Lower lobe of right lung (tissue), 2 donors: Measurements from ENCODE around the gene SORBS2. TPM values are rescaled to one million over a fixed set of nuclear protein-coding genes. Genes with fewer than 3 reads are reported as not detected.

ENCODE experiments used
- ATAC-seq, 2 donors: fragments of 200-7000 bp; cut with Tn5 transposase; one replicate each; pipeline ENCODE4 v1.9.1; 2020 to 2022; ENCODE audit warnings: mild to moderate bottlenecking in 2 of 2, moderate library complexity in 2 of 2
- DNase-seq: peaks from one replicate; pipeline ENCODE4 v3.0.0-alpha.2; 2020
- H3K27ac ChIP-seq: fragments of 200-600 bp; one replicate; pipeline ENCODE4 v1.8.0; 2022
- H3K27me3 ChIP-seq: fragments of 200-600 bp; one replicate; pipeline ENCODE4 v1.8.0; 2022; ENCODE audit warnings: low read depth
- H3K36me3 ChIP-seq: fragments of 200-600 bp; one replicate; pipeline ENCODE4 v1.8.0; 2022; ENCODE audit warnings: mild to moderate bottlenecking
- H3K4me1 ChIP-seq: fragments of 200-600 bp; one replicate; pipeline ENCODE4 v1.8.0; 2022
- H3K4me3 ChIP-seq: fragments of 200-600 bp; one replicate; pipeline ENCODE4 v1.8.0; 2022; ENCODE audit warnings: mild to moderate bottlenecking
- H3K9me3 ChIP-seq: fragments of 200-600 bp; one replicate; pipeline ENCODE4 v1.8.0; 2022
- intact Hi-C: fragments of 100-400 bp; cut with DNase I; formaldehyde crosslinking; loops from one replicate; pipeline ENCODE4 v1.11.0; 2022
- total RNA-seq: library from RNA; stranded (reverse); fragmentation: NEBNext Ultra II Directional; extraction: Animal tissue kit (Norgen Biotek cat#: 25700); gene quantifications from one replicate; pipeline ENCODE4 v1.2.1, GENCODE V29; 2021
- TF ChIP-seq, protein P1 (sequence below): fragments of 200-600 bp; IDR thresholded peaks from one replicate; pipeline ENCODE4 v1.8.0; 2022; ENCODE audit warnings: antibody characterized with exemption, mild to moderate bottlenecking
- donor health status: DM: no; HTN: yes; CAD: no; lungs with severe emphysema.

The SORBS2 gene
- total RNA-seq, 1 donor from 2014 or later: 49.3 TPM

DNA sequence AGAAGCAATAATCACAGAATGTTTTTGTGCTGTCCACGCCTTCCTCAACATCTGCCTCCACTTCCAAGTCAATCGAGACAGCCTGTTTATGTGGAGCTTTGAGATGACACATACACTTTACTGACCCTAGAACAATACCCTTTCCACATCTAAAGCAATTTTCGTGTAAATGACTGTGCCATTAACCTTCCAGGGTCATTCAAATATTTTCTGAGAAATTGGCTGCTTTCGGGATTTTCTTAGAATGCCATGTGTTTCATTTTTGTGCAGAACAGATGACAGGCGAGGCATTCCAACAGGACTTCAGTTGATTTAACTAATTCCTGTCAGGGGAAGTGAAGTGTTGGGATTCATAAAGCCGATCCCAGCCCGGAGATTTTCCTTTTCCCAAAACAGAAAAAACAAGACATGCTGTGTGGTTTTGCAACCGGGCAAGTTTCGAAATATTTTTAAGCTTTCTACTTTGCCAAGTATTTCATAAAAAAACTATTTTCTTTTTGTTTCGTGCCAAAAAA is 73.9 kb downstream of the SORBS2 start:
- Histone ChIP-seq H3K4me3 (no peak overlapping the region), H3K27me3 (no peaks in the 10 kb centered on the region), H3K36me3 (no peaks in the 10 kb centered on the region), H3K27ac (peak overlapping the region; percentile 61), H3K9me3 (no peaks in the 10 kb centered on the region), H3K4me1 (peaks cover 22% of the 10 kb centered on the region)
- ATAC-seq (peak; percentile 54 to 60), DNase-seq (no peak)
- intact Hi-C loops: no loop called here
- TF ChIP-seq, protein P1, sequence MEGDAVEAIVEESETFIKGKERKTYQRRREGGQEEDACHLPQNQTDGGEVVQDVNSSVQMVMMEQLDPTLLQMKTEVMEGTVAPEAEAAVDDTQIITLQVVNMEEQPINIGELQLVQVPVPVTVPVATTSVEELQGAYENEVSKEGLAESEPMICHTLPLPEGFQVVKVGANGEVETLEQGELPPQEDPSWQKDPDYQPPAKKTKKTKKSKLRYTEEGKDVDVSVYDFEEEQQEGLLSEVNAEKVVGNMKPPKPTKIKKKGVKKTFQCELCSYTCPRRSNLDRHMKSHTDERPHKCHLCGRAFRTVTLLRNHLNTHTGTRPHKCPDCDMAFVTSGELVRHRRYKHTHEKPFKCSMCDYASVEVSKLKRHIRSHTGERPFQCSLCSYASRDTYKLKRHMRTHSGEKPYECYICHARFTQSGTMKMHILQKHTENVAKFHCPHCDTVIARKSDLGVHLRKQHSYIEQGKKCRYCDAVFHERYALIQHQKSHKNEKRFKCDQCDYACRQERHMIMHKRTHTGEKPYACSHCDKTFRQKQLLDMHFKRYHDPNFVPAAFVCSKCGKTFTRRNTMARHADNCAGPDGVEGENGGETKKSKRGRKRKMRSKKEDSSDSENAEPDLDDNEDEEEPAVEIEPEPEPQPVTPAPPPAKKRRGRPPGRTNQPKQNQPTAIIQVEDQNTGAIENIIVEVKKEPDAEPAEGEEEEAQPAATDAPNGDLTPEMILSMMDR: no peak

DNA sequence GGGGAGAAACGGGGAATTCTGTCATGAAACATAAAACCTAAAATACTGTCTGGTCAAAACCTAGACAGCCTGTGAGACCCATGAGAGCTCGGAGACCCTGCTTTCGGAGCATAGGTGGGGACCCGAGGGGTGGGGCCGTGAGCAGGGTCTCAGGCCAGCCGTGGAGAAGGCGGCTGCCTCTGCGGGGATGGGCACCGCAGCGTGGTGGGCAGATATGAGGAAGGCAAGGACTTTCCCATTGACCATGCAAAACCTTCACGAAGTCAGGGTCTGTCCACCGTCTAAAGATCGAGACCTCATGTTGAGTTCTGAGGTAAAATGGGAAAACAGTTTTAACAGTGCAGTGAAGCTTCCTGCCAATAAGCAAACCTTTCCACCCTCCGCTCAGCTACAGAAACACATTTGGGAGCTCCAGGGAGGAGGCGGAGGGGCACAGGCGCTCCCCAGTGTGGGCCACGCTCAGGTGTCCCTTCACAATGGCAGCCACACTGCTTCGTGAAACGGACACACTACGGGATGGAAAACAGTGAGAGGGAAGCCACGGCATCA is 74.4 kb downstream of the SORBS2 start:
- H3K4me1 ChIP-seq: peaks cover 22% of the 10 kb centered on the region
- no peak overlapping the region for H3K4me3 ChIP-seq
- DNase-seq (no peak), ATAC-seq (no peak)
- H3K27ac ChIP-seq: peak overlapping the region; percentile 61
- H3K9me3 ChIP-seq: no peaks in the 10 kb centered on the region
- intact Hi-C loops: no loop called here
- no peaks in the 10 kb centered on the region for H3K36me3 ChIP-seq
- H3K27me3 ChIP-seq: no peaks in the 10 kb centered on the region
- TF ChIP-seq, protein P1: no peak

DNA sequence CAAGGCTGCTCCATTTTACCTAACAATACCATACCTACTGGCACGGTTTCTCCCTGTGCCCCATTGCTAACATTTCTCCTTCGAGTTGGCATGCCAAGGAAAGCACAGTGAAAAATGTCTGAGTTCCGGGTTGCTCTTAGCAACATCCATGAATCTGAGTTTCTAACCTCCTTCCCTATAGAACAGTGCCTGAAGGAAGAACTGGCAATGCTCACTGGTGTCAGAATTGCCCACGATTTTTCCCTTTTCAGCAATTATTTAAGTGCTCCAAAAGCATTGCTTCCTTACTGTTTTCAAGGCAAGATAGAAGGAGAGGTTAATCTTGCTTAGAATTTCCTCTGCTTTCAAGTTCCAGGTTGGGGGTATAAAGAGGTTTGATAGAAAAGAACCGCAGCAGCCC is 75.1 kb downstream of the SORBS2 start:
- H3K27ac ChIP-seq: no peak overlapping the region

DNA sequence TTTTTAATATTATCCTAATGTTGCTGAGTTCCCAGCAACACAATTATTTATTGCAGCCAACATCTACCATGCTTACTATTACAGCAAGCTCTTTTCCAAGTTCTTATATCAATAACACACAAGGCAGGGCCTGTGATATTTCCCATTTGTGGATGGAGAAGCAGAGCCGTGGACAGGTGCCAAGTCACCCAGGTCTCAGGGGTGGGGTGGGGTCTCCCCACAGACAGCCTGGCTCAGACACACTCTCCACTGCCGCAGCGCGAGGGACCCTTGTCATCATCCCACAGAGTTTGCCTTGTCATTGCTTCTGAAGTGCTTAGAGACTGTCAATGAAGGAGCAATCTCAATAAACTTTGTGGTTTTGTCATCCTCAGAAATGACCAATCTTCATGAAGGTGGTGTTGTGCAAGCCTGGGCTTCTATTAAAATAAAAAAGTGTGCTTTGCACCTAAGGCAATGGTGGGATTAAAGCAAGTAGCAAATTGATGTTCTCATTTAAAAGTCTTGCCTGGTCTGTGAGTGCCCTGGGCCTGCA is 76.1 kb downstream of the SORBS2 start:
- Histone ChIP-seq H3K4me1 (peaks cover 22% of the 10 kb centered on the region), H3K36me3 (no peaks in the 10 kb centered on the region), H3K4me3 (no peak overlapping the region), H3K9me3 (no peaks in the 10 kb centered on the region), H3K27me3 (no peaks in the 10 kb centered on the region), H3K27ac (no peak overlapping the region)
- DNase-seq (no peak), ATAC-seq (no peak)
- intact Hi-C loops: no loop called here
- TF ChIP-seq, protein P1: no peak

More for the DNA sequence above, 75.1 kb downstream of the SORBS2 start:
- Histone ChIP-seq H3K4me3 (no peak overlapping the region), H3K4me1 (peaks cover 22% of the 10 kb centered on the region), H3K9me3 (no peaks in the 10 kb centered on the region), H3K36me3 (no peaks in the 10 kb centered on the region), H3K27me3 (no peaks in the 10 kb centered on the region)
- TF ChIP-seq, protein P1: no peak
- DNase-seq: no peak
- intact Hi-C loops: no loop called here
- no peak for ATAC-seq

DNA sequence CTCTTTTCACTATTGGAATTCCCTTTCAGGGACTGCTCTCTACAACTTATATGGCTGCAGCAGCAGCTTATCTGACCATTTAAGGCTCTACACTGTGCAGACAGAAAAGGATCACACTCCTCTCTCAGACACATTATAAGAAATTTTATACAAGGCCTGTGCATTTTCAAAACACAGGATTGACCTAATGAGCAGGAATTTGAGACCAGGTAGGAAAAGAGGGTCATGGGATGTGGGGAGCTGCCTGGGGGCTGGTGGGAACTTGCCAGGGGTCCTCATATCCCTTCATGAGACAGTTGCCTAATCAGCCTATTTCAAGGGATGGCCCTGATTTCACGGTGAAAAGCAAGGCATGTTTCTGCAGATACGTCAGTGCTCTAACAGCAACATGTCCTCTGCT is 77.1 kb downstream of the SORBS2 start:
- Histone ChIP-seq H3K27ac (peak overlapping the region; percentile 11), H3K9me3 (no peaks in the 10 kb centered on the region), H3K4me1 (peaks cover 27% of the 10 kb centered on the region), H3K36me3 (no peaks in the 10 kb centered on the region), H3K4me3 (no peak overlapping the region), H3K27me3 (no peaks in the 10 kb centered on the region)
- TF ChIP-seq, protein P1: no peak
- ATAC-seq: no peak
- DNase-seq: no peak
- intact Hi-C loops: no loop called here
